Kidney epithelial cell (primary cell): ENCODE data around the gene CD300LB. TPM values are rescaled to one million over a fixed set of nuclear protein-coding genes. Genes with fewer than 3 reads are reported as not detected.

Source experiments
- DNase-seq: peaks from one replicate; pipeline ENCODE4 v3.0.0-alpha.2; 2010; ENCODE audit warnings: low read depth
- H3K27me3 ChIP-seq: 2 replicates; pipeline ENCODE4 v1.6.0; 2011; ENCODE audit warnings: low read length; ENCODE audit not compliant: control insufficient read depth, insufficient read depth
- H3K36me3 ChIP-seq: 2 replicates; pipeline ENCODE4 v1.5.1; 2011; ENCODE audit warnings: low read length; ENCODE audit not compliant: control insufficient read depth, insufficient read depth
- H3K4me3 ChIP-seq: 2 replicates; pipeline ENCODE4 v1.5.1; 2011; ENCODE audit warnings: low read depth, mild to moderate bottlenecking, control low read depth, low read length
- CTCF ChIP-seq: IDR thresholded peaks from 2 replicates; pipeline ENCODE4 v1.5.1; 2011; ENCODE audit warnings: mild to moderate bottlenecking, moderate library complexity, low read length, control low read depth, inconsistent platforms; ENCODE audit not compliant: insufficient read depth, poor library complexity, severe bottlenecking
- total RNA-seq: library from RNA; depleted of rRNA; stranded (reverse); fragments of >200 nt; gene quantifications from 2 replicates; pipeline ENCODE4 v1.2.3, GENCODE V29; 2015

Gene CD300LB
- total RNA-seq, 1 donor from 2014 or later: not detected

- no peak for DNase-seq
- Histone ChIP-seq H3K4me3 (no peak overlapping the region), H3K27me3 (no peaks in the 10 kb centered on the region), H3K36me3 (no peaks in the 10 kb centered on the region)
- TF ChIP-seq CTCF: no peak
These were observed 40.5 kb upstream of the CD300LB start for GRCh38 chr17:74571621-74572270.

GRCh38 chr17:74569020-74570003 is 38.0 kb upstream of the CD300LB start:
- no peak overlapping the region for H3K4me3 ChIP-seq
- no peak for TF ChIP-seq CTCF
- no peaks in the 10 kb centered on the region for H3K36me3 ChIP-seq
- H3K27me3 ChIP-seq: no peaks in the 10 kb centered on the region
- peak; percentile 98 for DNase-seq

GRCh38 chr17:74568106-74568873 is 37.0 kb upstream of the CD300LB start:
- TF ChIP-seq CTCF: no peak
- H3K27me3 ChIP-seq: no peaks in the 10 kb centered on the region
- no peak for DNase-seq
- no peaks in the 10 kb centered on the region for H3K36me3 ChIP-seq
- no peak overlapping the region for H3K4me3 ChIP-seq

GRCh38 chr17:74567397-74567796 is 36.1 kb upstream of the CD300LB start, which contains the start of gene CD300H:
Gene CD300H (minus strand): TSS chr17:74567509.
- Histone ChIP-seq H3K27me3 (no peaks in the 10 kb centered on the region), H3K36me3 (no peaks in the 10 kb centered on the region), H3K4me3 (no peak within 1 kb of the TSS)
- no peak for DNase-seq
- TF ChIP-seq CTCF: no peak

GRCh38 chr17:74566132-74566753 is 35.0 kb upstream of the CD300LB start:
- no peak for DNase-seq
- H3K36me3 ChIP-seq: no peaks in the 10 kb centered on the region
- TF ChIP-seq CTCF: peak; percentile 65
- no peaks in the 10 kb centered on the region for H3K27me3 ChIP-seq
- no peak overlapping the region for H3K4me3 ChIP-seq
